ENCODE results near the gene MT1B.

The MT1B gene

GRCh38 chr16:56689171-56689570, 37.5 kb downstream of the MT1B start:
- DNase-seq, result no peak

GRCh38 chr16:56690420-56691122, 38.9 kb downstream of the MT1B start:
- no peak for DNase-seq

- no peak for DNase-seq
These were observed 40.2 kb downstream of the MT1B start for GRCh38 chr16:56691885-56692284.

- no peak for DNase-seq
These were observed 43.6 kb downstream of the MT1B start for GRCh38 chr16:56695246-56695645.

- no peak for DNase-seq
These were observed 45.9 kb downstream of the MT1B start for GRCh38 chr16:56697456-56698155.

- no peak for DNase-seq
These were observed 48.5 kb downstream of the MT1B start for GRCh38 chr16:56700195-56700594.

DNA sequence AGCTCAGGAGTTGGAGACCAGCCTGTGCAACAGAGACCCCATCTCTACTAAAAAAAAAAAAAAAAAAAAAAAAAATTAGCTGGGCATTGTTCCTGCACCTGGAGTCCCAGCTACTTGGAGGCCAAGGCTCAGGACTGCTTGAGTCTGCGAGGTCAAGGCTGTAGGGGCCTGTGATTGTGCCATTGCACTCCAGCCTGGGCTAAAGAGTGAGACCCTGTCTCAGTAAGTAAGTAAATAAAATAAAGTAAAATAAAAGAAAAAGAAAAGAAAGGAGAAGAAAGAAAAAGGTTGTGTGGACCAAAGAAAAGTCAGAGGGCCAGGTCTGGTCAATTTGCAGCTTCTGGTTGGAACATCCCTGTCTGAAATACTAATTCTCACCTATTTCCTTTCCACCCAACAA, 48.9 kb downstream of the MT1B start:
- no peak for DNase-seq

DNA sequence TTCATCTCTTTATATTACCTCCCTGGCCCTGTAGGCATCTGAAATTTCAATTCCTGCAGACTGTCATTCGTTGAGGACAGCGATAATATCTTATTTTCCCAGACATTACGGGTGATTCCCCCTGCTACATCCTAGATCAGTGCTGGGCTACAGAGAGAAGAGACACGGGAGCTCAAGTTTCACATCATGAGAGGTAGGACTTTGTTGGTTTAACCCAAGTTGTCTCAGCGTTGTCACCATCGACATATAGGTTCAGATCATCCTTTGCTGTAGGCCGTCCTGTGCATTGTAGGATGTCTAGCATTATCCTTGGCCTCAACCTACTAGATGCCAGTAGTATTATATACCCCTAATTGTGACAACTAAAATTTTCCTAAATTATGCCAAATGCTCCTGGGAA, 49.8 kb downstream of the MT1B start:
- DNase-seq, result no peak

Data from activated CD4-positive, alpha-beta T cell treated with anti-CD3 and anti-CD28 coated beads, Interleukin-2, amount 50 U/mL, for 48 hours (primary cell).